Smooth muscle cell (in vitro differentiated cells): ENCODE data around the gene C5orf15. TPM values are rescaled to one million over a fixed set of nuclear protein-coding genes. Genes with fewer than 3 reads are reported as not detected.

Experiments used
- DNase-seq: peaks from one replicate; lab custom pipeline; 2025; ENCODE audit not compliant: unreplicated experiment; lab: John Stamatoyannopoulos, UW
- H2AFZ ChIP-seq: fragments of 200-600 bp; sonication (generic); 2 replicates; pipeline ENCODE4 v1.6.0; 2016; ENCODE audit warnings: antibody characterized with exemption, low read depth, mild to moderate bottlenecking
- H3F3A ChIP-seq: fragments of 200-600 bp; sonication (generic); 2 replicates; pipeline ENCODE4 v1.6.0; 2017; ENCODE audit warnings: antibody characterized with exemption, low read depth
- H3K27ac ChIP-seq: fragments of 200-600 bp; sonication (generic); 2 replicates; pipeline ENCODE4 v1.5.1; 2016; ENCODE audit warnings: low read depth, mild to moderate bottlenecking
- H3K27me3 ChIP-seq: fragments of 200-600 bp; sonication (generic); 2 replicates; pipeline ENCODE4 v1.6.1; 2016; ENCODE audit warnings: low read depth, mild to moderate bottlenecking
- H3K36me3 ChIP-seq: fragments of 200-600 bp; sonication (generic); 2 replicates; pipeline ENCODE4 v1.5.1; 2016; ENCODE audit warnings: low read depth
- H3K4me1 ChIP-seq: fragments of 200-600 bp; sonication (generic); 2 replicates; pipeline ENCODE4 v1.5.1; 2016; ENCODE audit warnings: low read depth
- H3K4me2 ChIP-seq: fragments of 200-600 bp; sonication (generic); 2 replicates; pipeline ENCODE4 v1.6.0; 2016; ENCODE audit warnings: mild to moderate bottlenecking
- H3K4me3 ChIP-seq: fragments of 200-600 bp; sonication (generic); 2 replicates; pipeline ENCODE4 v1.5.1; 2016; ENCODE audit warnings: mild to moderate bottlenecking
- H3K79me2 ChIP-seq: fragments of 200-600 bp; sonication (generic); 2 replicates; pipeline ENCODE4 v1.6.0; 2016; ENCODE audit warnings: low read depth, mild to moderate bottlenecking
- H3K9ac ChIP-seq: fragments of 200-600 bp; sonication (generic); 2 replicates; pipeline ENCODE4 v1.6.0; 2016; ENCODE audit warnings: low read depth
- H3K9me3 ChIP-seq: fragments of 200-600 bp; sonication (generic); replicated peaks from 2 replicates; pipeline ENCODE4 v1.5.1; 2016; ENCODE audit warnings: low read depth
- H4K20me1 ChIP-seq: fragments of 200-600 bp; sonication (generic); 2 replicates; pipeline ENCODE4 v1.6.0; 2016; ENCODE audit warnings: low read depth
- CTCF ChIP-seq: fragments of 200-600 bp; sonication (generic); IDR thresholded peaks from 2 replicates; pipeline ENCODE4 v1.5.1; 2017; ENCODE audit warnings: borderline replicate concordance, mild to moderate bottlenecking, antibody characterized with exemption; ENCODE audit not compliant: insufficient read depth, poor library complexity, severe bottlenecking
- WGBS: methylation state at CpG from one replicate; pipeline ENCODE4 v1.1.7; 2016; ENCODE audit warnings: low lambda C conversion rate; 5-methylcytosine and 5-hydroxymethylcytosine counted together
- polyA plus RNA-seq: library from polyadenylated mRNA; unstranded; fragments of >200 nt; fragmentation: Nextera tagmentation; extraction: Ambion mirVana; gene quantifications from 2 replicates; pipeline ENCODE4 v1.2.1, GENCODE V29; 2016
- total RNA-seq: library from RNA; depleted of rRNA; stranded (reverse); fragments of >200 nt; gene quantifications from 2 replicates; pipeline ENCODE4 v1.2.3, GENCODE V29; 2014

The C5orf15 gene
- total and polyA plus RNA-seq, 2 experiments from 2014 or later, result 64.9 to 128 TPM

GRCh38 chr5:133967698-133968203, 674 bp downstream of the C5orf15 start:
- H3K27me3 ChIP-seq, result no peaks in the 10 kb centered on the region
- H3K36me3 ChIP-seq, result peaks cover 1% of the 10 kb centered on the region
- no peak for DNase-seq
- H3K4me2 ChIP-seq, result peak overlapping the region; percentile 97
- peak overlapping the region; percentile 94 for H2AFZ ChIP-seq
- H3K27ac ChIP-seq, result peak overlapping the region; percentile 95
- WGBS, result 9% methylated on average over 12 of the region's 12 CpGs
- H3K79me2 ChIP-seq, result peaks cover 55% of the 10 kb centered on the region
- TF ChIP-seq CTCF, result no peak
- peak overlapping the region; percentile 96 for H3K4me3 ChIP-seq
- peaks cover 7% of the 10 kb centered on the region for H4K20me1 ChIP-seq
- peaks cover 25% of the 10 kb centered on the region for H3F3A ChIP-seq
- peak overlapping the region; percentile 96 for H3K9ac ChIP-seq
- H3K9me3 ChIP-seq, result no peaks in the 10 kb centered on the region
- peaks cover 9% of the 10 kb centered on the region for H3K4me1 ChIP-seq

- peaks cover 14% of the 10 kb centered on the region for H4K20me1 ChIP-seq
- H3K79me2 ChIP-seq, result peaks cover 61% of the 10 kb centered on the region
- no peaks in the 10 kb centered on the region for H3K36me3 ChIP-seq
- WGBS, result 86% methylated on average over 5 of the region's 5 CpGs
- H3K4me2 ChIP-seq, result peak overlapping the region; percentile 97
- no peaks in the 10 kb centered on the region for H3K9me3 ChIP-seq
- H3K4me3 ChIP-seq, result peak overlapping the region; percentile 96
- H3K27ac ChIP-seq, result peak overlapping the region; percentile 95
- H3K9ac ChIP-seq, result peak overlapping the region; percentile 96
- H3K4me1 ChIP-seq, result peaks cover 10% of the 10 kb centered on the region
- H3F3A ChIP-seq, result peaks cover 23% of the 10 kb centered on the region
- no peak for DNase-seq
- H2AFZ ChIP-seq, result no peak overlapping the region
- TF ChIP-seq CTCF, result no peak
- H3K27me3 ChIP-seq, result no peaks in the 10 kb centered on the region
These were observed 1.3 kb downstream of the C5orf15 start for GRCh38 chr5:133967124-133967523.

- H3K4me1 ChIP-seq, result peaks cover 10% of the 10 kb centered on the region
- no peaks in the 10 kb centered on the region for H3K9me3 ChIP-seq
- H3K27me3 ChIP-seq, result no peaks in the 10 kb centered on the region
- H2AFZ ChIP-seq, result no peak overlapping the region
- no peaks in the 10 kb centered on the region for H3K36me3 ChIP-seq
- H3K79me2 ChIP-seq, result peaks cover 70% of the 10 kb centered on the region
- 98% methylated on average over 10 of the region's 10 CpGs for WGBS
- no peak overlapping the region for H3K4me3 ChIP-seq
- H3K27ac ChIP-seq, result no peak overlapping the region
- H3K9ac ChIP-seq, result no peak overlapping the region
- no peak for TF ChIP-seq CTCF
- peaks cover 20% of the 10 kb centered on the region for H3F3A ChIP-seq
- no peak for DNase-seq
- no peak overlapping the region for H3K4me2 ChIP-seq
- peaks cover 22% of the 10 kb centered on the region for H4K20me1 ChIP-seq
These were observed 2.3 kb downstream of the C5orf15 start for GRCh38 chr5:133966090-133966489.

- H3K27ac ChIP-seq, result peak overlapping the region; percentile 75
- H3K79me2 ChIP-seq, result peaks cover 86% of the 10 kb centered on the region
- no peaks in the 10 kb centered on the region for H3K9me3 ChIP-seq
- H2AFZ ChIP-seq, result no peak overlapping the region
- H3K27me3 ChIP-seq, result no peaks in the 10 kb centered on the region
- no peak for TF ChIP-seq CTCF
- DNase-seq, result no peak
- H3K4me2 ChIP-seq, result peak overlapping the region; percentile 64
- peaks cover 38% of the 10 kb centered on the region for H4K20me1 ChIP-seq
- peaks cover 10% of the 10 kb centered on the region for H3K4me1 ChIP-seq
- no peak overlapping the region for H3K9ac ChIP-seq
- peaks cover 3% of the 10 kb centered on the region for H3F3A ChIP-seq
- H3K4me3 ChIP-seq, result no peak overlapping the region
- H3K36me3 ChIP-seq, result peaks cover 6% of the 10 kb centered on the region
- 96% methylated on average over 2 of the region's 2 CpGs for WGBS
These were observed 4.8 kb downstream of the C5orf15 start for GRCh38 chr5:133963493-133964128.
